ENCODE measurements around the gene MYO16. TPM values are rescaled to one million over a fixed set of nuclear protein-coding genes. Genes with fewer than 3 reads are reported as not detected.

Gene MYO16
- polyA plus RNA-seq, 1 donor from 2014 or later, result 2.5 TPM

GRCh38 chr13:109139346-109139745, 509.9 kb downstream of the MYO16 start:
- Histone ChIP-seq H3K4me2 (ENCODE audit: low read length) (no peak overlapping the region), H3K4me3 (ENCODE audit: low read length) (no peak overlapping the region), H3K36me3 (ENCODE audit: insufficient read depth, low read length) (no peaks in the 10 kb centered on the region), H3K9me3 (ENCODE audit: low read length) (no peaks in the 10 kb centered on the region), H3F3A (ENCODE audit: insufficient read depth, low read length, poor library complexity, severe bottlenecking) (no peaks in the 10 kb centered on the region), H3K9me2 (ENCODE audit: insufficient read depth, low read length) (no peaks in the 10 kb centered on the region), H3K27ac (ENCODE audit: low read length) (no peak overlapping the region), H3K27me3 (ENCODE audit: insufficient read depth, low read depth, low read length) (no peaks in the 10 kb centered on the region), H2AFZ (ENCODE audit: low read depth, low read length) (no peak overlapping the region), H3K9ac (ENCODE audit: low read length) (no peak overlapping the region), H4K20me1 (ENCODE audit: insufficient read depth) (no peaks in the 10 kb centered on the region), H3K79me2 (replicated peaks; ENCODE audit: insufficient read depth, low read length) (no peaks in the 10 kb centered on the region)
- no peak for TF ChIP-seq TAF1 (IDR thresholded peaks at IDR 0.05; ENCODE audit: low read depth)
- TF ChIP-seq, protein P1, sequence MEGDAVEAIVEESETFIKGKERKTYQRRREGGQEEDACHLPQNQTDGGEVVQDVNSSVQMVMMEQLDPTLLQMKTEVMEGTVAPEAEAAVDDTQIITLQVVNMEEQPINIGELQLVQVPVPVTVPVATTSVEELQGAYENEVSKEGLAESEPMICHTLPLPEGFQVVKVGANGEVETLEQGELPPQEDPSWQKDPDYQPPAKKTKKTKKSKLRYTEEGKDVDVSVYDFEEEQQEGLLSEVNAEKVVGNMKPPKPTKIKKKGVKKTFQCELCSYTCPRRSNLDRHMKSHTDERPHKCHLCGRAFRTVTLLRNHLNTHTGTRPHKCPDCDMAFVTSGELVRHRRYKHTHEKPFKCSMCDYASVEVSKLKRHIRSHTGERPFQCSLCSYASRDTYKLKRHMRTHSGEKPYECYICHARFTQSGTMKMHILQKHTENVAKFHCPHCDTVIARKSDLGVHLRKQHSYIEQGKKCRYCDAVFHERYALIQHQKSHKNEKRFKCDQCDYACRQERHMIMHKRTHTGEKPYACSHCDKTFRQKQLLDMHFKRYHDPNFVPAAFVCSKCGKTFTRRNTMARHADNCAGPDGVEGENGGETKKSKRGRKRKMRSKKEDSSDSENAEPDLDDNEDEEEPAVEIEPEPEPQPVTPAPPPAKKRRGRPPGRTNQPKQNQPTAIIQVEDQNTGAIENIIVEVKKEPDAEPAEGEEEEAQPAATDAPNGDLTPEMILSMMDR (IDR thresholded peaks at IDR 0.05; ENCODE audit: poor library complexity, severe bottlenecking), result no peak
- no peak for TF ChIP-seq RAD21 (conservative IDR thresholded peaks at IDR 0.05)
- TF ChIP-seq REST (IDR thresholded peaks at IDR 0.05; ENCODE audit: borderline replicate concordance), result no peak

GRCh38 chr13:109140054-109140453, 510.6 kb downstream of the MYO16 start:
- H3K79me2 ChIP-seq (replicated peaks; ENCODE audit: insufficient read depth, low read length), result no peaks in the 10 kb centered on the region
- no peaks in the 10 kb centered on the region for H3K27me3 ChIP-seq (ENCODE audit: insufficient read depth, low read depth, low read length)
- no peak for TF ChIP-seq RAD21 (conservative IDR thresholded peaks at IDR 0.05)
- no peak overlapping the region for H3K27ac ChIP-seq (ENCODE audit: low read length)
- no peaks in the 10 kb centered on the region for H3K9me2 ChIP-seq (ENCODE audit: insufficient read depth, low read length)
- no peaks in the 10 kb centered on the region for H4K20me1 ChIP-seq (ENCODE audit: insufficient read depth)
- no peak overlapping the region for H3K4me3 ChIP-seq (ENCODE audit: low read length)
- H3F3A ChIP-seq (ENCODE audit: insufficient read depth, low read length, poor library complexity, severe bottlenecking), result no peaks in the 10 kb centered on the region
- no peak overlapping the region for H3K4me2 ChIP-seq (ENCODE audit: low read length)
- H3K9ac ChIP-seq (ENCODE audit: low read length), result no peak overlapping the region
- H3K36me3 ChIP-seq (ENCODE audit: insufficient read depth, low read length), result no peaks in the 10 kb centered on the region
- no peaks in the 10 kb centered on the region for H3K9me3 ChIP-seq (ENCODE audit: low read length)
- no peak overlapping the region for H2AFZ ChIP-seq (ENCODE audit: low read depth, low read length)

DNA sequence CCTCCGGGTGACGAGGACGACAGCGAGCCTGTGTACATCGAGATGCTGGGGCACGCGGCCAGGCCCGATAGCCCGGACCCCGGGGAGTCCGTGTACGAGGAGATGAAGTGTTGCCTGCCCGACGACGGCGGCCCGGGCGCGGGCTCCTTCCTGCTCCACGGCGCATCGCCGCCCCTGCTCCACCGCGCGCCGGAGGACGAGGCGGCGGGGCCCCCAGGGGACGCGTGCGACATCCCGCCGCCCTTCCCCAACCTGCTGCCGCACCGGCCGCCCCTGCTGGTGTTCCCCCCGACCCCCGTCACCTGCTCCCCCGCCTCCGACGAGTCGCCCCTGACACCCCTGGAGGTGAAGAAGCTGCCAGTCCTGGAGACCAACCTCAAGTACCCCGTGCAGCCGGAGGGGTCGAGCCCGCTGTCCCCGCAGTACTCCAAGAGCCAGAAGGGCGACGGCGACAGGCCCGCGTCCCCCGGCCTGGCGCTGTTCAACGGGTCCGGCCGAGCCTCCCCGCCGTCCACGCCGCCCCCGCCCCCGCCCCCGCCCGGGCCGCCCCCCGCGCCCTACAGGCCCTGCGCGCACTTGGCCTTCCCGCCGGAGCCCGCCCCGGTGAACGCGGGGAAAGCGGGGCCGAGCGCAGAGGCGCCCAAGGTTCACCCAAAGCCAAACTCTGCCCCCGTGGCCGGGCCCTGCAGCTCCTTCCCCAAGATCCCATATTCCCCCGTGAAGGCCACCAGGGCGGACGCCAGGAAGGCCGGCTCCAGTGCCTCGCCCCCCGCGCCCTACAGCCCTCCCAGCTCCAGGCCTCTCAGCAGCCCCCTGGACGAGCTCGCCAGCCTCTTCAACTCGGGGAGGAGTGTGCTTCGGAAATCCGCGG, 511.3 kb downstream of the MYO16 start:
- no peaks in the 10 kb centered on the region for H4K20me1 ChIP-seq (ENCODE audit: insufficient read depth)
- TF ChIP-seq EP300 (conservative IDR thresholded peaks at IDR 0.05; ENCODE audit: poor library complexity, severe bottlenecking), result no peak
- no peak for TF ChIP-seq RAD21 (conservative IDR thresholded peaks at IDR 0.05)
- TF ChIP-seq, protein P1 (IDR thresholded peaks at IDR 0.05; ENCODE audit: poor library complexity, severe bottlenecking), result no peak
- no peak for TF ChIP-seq TAF1 (IDR thresholded peaks at IDR 0.05; ENCODE audit: low read depth)
- no peak for TF ChIP-seq EZH2 (IDR thresholded peaks at IDR 0.05; ENCODE audit: borderline replicate concordance, insufficient read depth, low read length, poor library complexity, severe bottlenecking)
- TF ChIP-seq SMC3 (conservative IDR thresholded peaks at IDR 0.05; ENCODE audit: poor library complexity), result no peak
- no peak for TF ChIP-seq REST (IDR thresholded peaks at IDR 0.05; ENCODE audit: borderline replicate concordance)
- H3K27me3 ChIP-seq (ENCODE audit: insufficient read depth, low read depth, low read length), result no peaks in the 10 kb centered on the region
- no peak overlapping the region for H3K27ac ChIP-seq (ENCODE audit: low read length)
- no peak overlapping the region for H3K4me2 ChIP-seq (ENCODE audit: low read length)
- H3K79me2 ChIP-seq (replicated peaks; ENCODE audit: insufficient read depth, low read length), result no peaks in the 10 kb centered on the region
- no peaks in the 10 kb centered on the region for H3F3A ChIP-seq (ENCODE audit: insufficient read depth, low read length, poor library complexity, severe bottlenecking)
- no peaks in the 10 kb centered on the region for H3K9me3 ChIP-seq (ENCODE audit: low read length)
- no peaks in the 10 kb centered on the region for H3K9me2 ChIP-seq (ENCODE audit: insufficient read depth, low read length)
- H2AFZ ChIP-seq (ENCODE audit: low read depth, low read length), result no peak overlapping the region
- no peak overlapping the region for H3K4me3 ChIP-seq (ENCODE audit: low read length)
- H3K9ac ChIP-seq (ENCODE audit: low read length), result no peak overlapping the region
- no peaks in the 10 kb centered on the region for H3K36me3 ChIP-seq (ENCODE audit: insufficient read depth, low read length)

All from neural cell (in vitro differentiated cells).